IMR-90 (cell line): ENCODE measurements around the gene TNFRSF13B.

Experiments used
- BHLHE40 ChIP-seq: fragments of 150-350 bp; IDR thresholded peaks from 2 replicates; pipeline ENCODE4 v1.6.1; 2016; ENCODE audit warnings: mild to moderate bottlenecking, low read depth, low read length
- CEBPB ChIP-seq: IDR thresholded peaks from 2 replicates; pipeline ENCODE4 v1.6.1; 2012; ENCODE audit warnings: low read depth, low read length, improper control_type of control experiment
- CTCF ChIP-seq: conservative IDR thresholded peaks from 2 replicates; pipeline ENCODE4 v1.5.1; 2012; ENCODE audit warnings: mild to moderate bottlenecking, low read depth, low read length, improper control_type of control experiment
- ELK1 ChIP-seq: fragments of 150-350 bp; IDR thresholded peaks from 2 replicates; pipeline ENCODE4 v1.6.1; 2016; ENCODE audit warnings: low read depth, mild to moderate bottlenecking, low read length, moderate library complexity, borderline replicate concordance
- FOS ChIP-seq: fragments of 150-350 bp; IDR thresholded peaks from 2 replicates; pipeline ENCODE4 v1.6.1; 2016; ENCODE audit warnings: low read depth, low read length
- MAZ ChIP-seq: IDR thresholded peaks from 2 replicates; pipeline ENCODE4 v1.6.1; 2012; ENCODE audit warnings: low read depth, mild to moderate bottlenecking, low read length, improper control_type of control experiment, moderate library complexity, borderline replicate concordance
- MXI1 ChIP-seq: IDR thresholded peaks from 2 replicates; pipeline ENCODE4 v1.6.1; 2012; ENCODE audit warnings: low read depth, mild to moderate bottlenecking, low read length, moderate library complexity, borderline replicate concordance
- NFE2L2 ChIP-seq: fragments of 150-350 bp; IDR thresholded peaks from 2 replicates; pipeline ENCODE4 v1.6.1; 2016; ENCODE audit warnings: low read depth, mild to moderate bottlenecking, low read length
- POLR2A ChIP-seq: IDR thresholded peaks from 2 replicates; pipeline ENCODE4 v1.6.1; 2012; ENCODE audit warnings: mild to moderate bottlenecking, low read depth, low read length
- RAD21 ChIP-seq: IDR thresholded peaks from 2 replicates; pipeline ENCODE4 v1.6.1; 2012; ENCODE audit warnings: low read length, improper control_type of control experiment
- RFX5 ChIP-seq: IDR thresholded peaks from 2 replicates; pipeline ENCODE4 v1.8.0; 2012; ENCODE audit warnings: low read depth, mild to moderate bottlenecking, low read length, moderate library complexity
- SMC3 ChIP-seq: fragments of 150-350 bp; IDR thresholded peaks from 2 replicates; pipeline ENCODE4 v1.6.1; 2016; ENCODE audit warnings: low read depth, mild to moderate bottlenecking, antibody characterized with exemption, low read length, moderate library complexity
- USF2 ChIP-seq: fragments of 150-350 bp; IDR thresholded peaks from 2 replicates; pipeline ENCODE4 v1.6.1; 2017; ENCODE audit warnings: mild to moderate bottlenecking, antibody characterized with exemption, low read length, low read depth

- TF ChIP-seq FOS, result no peak
- no peak for TF ChIP-seq USF2
- no peak for TF ChIP-seq CTCF
- no peak for TF ChIP-seq SMC3
- TF ChIP-seq BHLHE40, result no peak
- no peak for TF ChIP-seq NFE2L2
- TF ChIP-seq POLR2A, result no peak
- no peak for TF ChIP-seq CEBPB
- TF ChIP-seq MXI1, result no peak
- TF ChIP-seq MAZ, result no peak
- no peak for TF ChIP-seq RAD21
- no peak for TF ChIP-seq ELK1
- TF ChIP-seq RFX5, result no peak
Observed at GRCh38 chr17:16947470-16947869, 24.4 kb downstream of the TNFRSF13B start.
